ENCODE results near the gene KLK7.

Gene KLK7

GRCh38 chr19:51006406-51006805 is 22.7 kb upstream of the KLK7 start:
- H3K4me3 ChIP-seq (ENCODE audit: severe bottlenecking): no peak overlapping the region
- H3K9me3 ChIP-seq (ENCODE audit: severe bottlenecking): no peaks in the 10 kb centered on the region
- TF ChIP-seq, protein P1, sequence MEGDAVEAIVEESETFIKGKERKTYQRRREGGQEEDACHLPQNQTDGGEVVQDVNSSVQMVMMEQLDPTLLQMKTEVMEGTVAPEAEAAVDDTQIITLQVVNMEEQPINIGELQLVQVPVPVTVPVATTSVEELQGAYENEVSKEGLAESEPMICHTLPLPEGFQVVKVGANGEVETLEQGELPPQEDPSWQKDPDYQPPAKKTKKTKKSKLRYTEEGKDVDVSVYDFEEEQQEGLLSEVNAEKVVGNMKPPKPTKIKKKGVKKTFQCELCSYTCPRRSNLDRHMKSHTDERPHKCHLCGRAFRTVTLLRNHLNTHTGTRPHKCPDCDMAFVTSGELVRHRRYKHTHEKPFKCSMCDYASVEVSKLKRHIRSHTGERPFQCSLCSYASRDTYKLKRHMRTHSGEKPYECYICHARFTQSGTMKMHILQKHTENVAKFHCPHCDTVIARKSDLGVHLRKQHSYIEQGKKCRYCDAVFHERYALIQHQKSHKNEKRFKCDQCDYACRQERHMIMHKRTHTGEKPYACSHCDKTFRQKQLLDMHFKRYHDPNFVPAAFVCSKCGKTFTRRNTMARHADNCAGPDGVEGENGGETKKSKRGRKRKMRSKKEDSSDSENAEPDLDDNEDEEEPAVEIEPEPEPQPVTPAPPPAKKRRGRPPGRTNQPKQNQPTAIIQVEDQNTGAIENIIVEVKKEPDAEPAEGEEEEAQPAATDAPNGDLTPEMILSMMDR (IDR thresholded peaks at IDR 0.05; ENCODE audit: poor library complexity, severe bottlenecking): no peak

DNA sequence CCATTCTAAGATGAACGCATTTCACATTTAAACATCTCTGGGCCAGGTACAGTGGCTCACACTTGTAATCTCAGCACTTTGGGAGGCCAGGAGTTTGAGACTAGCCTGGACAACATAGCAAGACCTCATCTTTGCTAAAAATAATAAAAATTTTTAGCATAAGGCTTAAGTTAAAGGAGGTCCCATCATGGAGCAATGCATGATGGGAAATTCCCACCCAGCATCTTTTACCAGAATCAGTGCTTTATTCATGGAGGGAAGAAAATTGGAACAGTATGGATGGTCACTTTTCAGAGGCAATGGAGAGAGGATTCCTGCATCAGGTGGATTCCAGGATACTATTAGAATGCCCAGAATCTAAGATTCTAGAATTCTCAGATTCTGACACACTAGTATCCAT is 21.5 kb upstream of the KLK7 start:
- TF ChIP-seq, protein P1 (IDR thresholded peaks at IDR 0.05; ENCODE audit: poor library complexity, severe bottlenecking): no peak
- ATAC-seq (ENCODE audit: low read depth): no peak
- no peak overlapping the region for H3K27ac ChIP-seq (ENCODE audit: poor library complexity, severe bottlenecking)
- no peak for DNase-seq (ENCODE audit: low spot score)
- peaks cover 13% of the 10 kb centered on the region for H3K4me1 ChIP-seq (ENCODE audit: insufficient read depth, poor library complexity, severe bottlenecking)
- no peaks in the 10 kb centered on the region for H3K27me3 ChIP-seq (ENCODE audit: insufficient read depth, poor library complexity, severe bottlenecking)
- H3K4me3 ChIP-seq (ENCODE audit: severe bottlenecking): no peak overlapping the region
- no peaks in the 10 kb centered on the region for H3K36me3 ChIP-seq (ENCODE audit: low read depth)
- H3K9me3 ChIP-seq (ENCODE audit: severe bottlenecking): no peaks in the 10 kb centered on the region

More at GRCh38 chr19:51006406-51006805, 22.7 kb upstream of the KLK7 start:
- H3K36me3 ChIP-seq (ENCODE audit: low read depth): no peaks in the 10 kb centered on the region
- no peak overlapping the region for H3K27ac ChIP-seq (ENCODE audit: poor library complexity, severe bottlenecking)
- ATAC-seq (ENCODE audit: low read depth) (no peak), DNase-seq (ENCODE audit: low spot score) (no peak)
- peaks cover 20% of the 10 kb centered on the region for H3K4me1 ChIP-seq (ENCODE audit: insufficient read depth, poor library complexity, severe bottlenecking)
- no peaks in the 10 kb centered on the region for H3K27me3 ChIP-seq (ENCODE audit: insufficient read depth, poor library complexity, severe bottlenecking)

GRCh38 chr19:51003316-51003715 is 19.6 kb upstream of the KLK7 start:
- ATAC-seq (ENCODE audit: low read depth) (no peak), DNase-seq (ENCODE audit: low spot score) (no peak)
- H3K36me3 ChIP-seq (ENCODE audit: low read depth): no peaks in the 10 kb centered on the region
- no peak overlapping the region for H3K4me3 ChIP-seq (ENCODE audit: severe bottlenecking)
- TF ChIP-seq, protein P1 (IDR thresholded peaks at IDR 0.05; ENCODE audit: poor library complexity, severe bottlenecking): no peak
- no peaks in the 10 kb centered on the region for H3K9me3 ChIP-seq (ENCODE audit: severe bottlenecking)
- H3K27ac ChIP-seq (ENCODE audit: poor library complexity, severe bottlenecking): no peak overlapping the region
- H3K27me3 ChIP-seq (ENCODE audit: insufficient read depth, poor library complexity, severe bottlenecking): peaks cover 5% of the 10 kb centered on the region
- H3K4me1 ChIP-seq (ENCODE audit: insufficient read depth, poor library complexity, severe bottlenecking): peaks cover 3% of the 10 kb centered on the region

- TF ChIP-seq, protein P1 (IDR thresholded peaks at IDR 0.05; ENCODE audit: poor library complexity, severe bottlenecking): no peak
- peaks cover 3% of the 10 kb centered on the region for H3K4me1 ChIP-seq (ENCODE audit: insufficient read depth, poor library complexity, severe bottlenecking)
- H3K4me3 ChIP-seq (ENCODE audit: severe bottlenecking): peak overlapping the region; percentile 21
- H3K9me3 ChIP-seq (ENCODE audit: severe bottlenecking): no peaks in the 10 kb centered on the region
- no peaks in the 10 kb centered on the region for H3K36me3 ChIP-seq (ENCODE audit: low read depth)
- peak; percentile 88 for DNase-seq (ENCODE audit: low spot score)
- ATAC-seq (ENCODE audit: low read depth): peak; percentile 59
- H3K27ac ChIP-seq (ENCODE audit: poor library complexity, severe bottlenecking): no peak overlapping the region
- H3K27me3 ChIP-seq (ENCODE audit: insufficient read depth, poor library complexity, severe bottlenecking): peaks cover 5% of the 10 kb centered on the region
Measured at GRCh38 chr19:51002542-51003311, 19.0 kb upstream of the KLK7 start.

GRCh38 chr19:51002089-51002532 is 18.4 kb upstream of the KLK7 start:
- ATAC-seq (ENCODE audit: low read depth): no peak

More at GRCh38 chr19:51002089-51002532, 18.4 kb upstream of the KLK7 start:
- H3K4me1 ChIP-seq (ENCODE audit: insufficient read depth, poor library complexity, severe bottlenecking): peaks cover 3% of the 10 kb centered on the region
- no peaks in the 10 kb centered on the region for H3K9me3 ChIP-seq (ENCODE audit: severe bottlenecking)
- TF ChIP-seq, protein P1 (IDR thresholded peaks at IDR 0.05; ENCODE audit: poor library complexity, severe bottlenecking): no peak
- H3K27me3 ChIP-seq (ENCODE audit: insufficient read depth, poor library complexity, severe bottlenecking): peaks cover 5% of the 10 kb centered on the region
- peak overlapping the region; percentile 21 for H3K4me3 ChIP-seq (ENCODE audit: severe bottlenecking)
- H3K27ac ChIP-seq (ENCODE audit: poor library complexity, severe bottlenecking): no peak overlapping the region
- no peak for DNase-seq (ENCODE audit: low spot score)
- no peaks in the 10 kb centered on the region for H3K36me3 ChIP-seq (ENCODE audit: low read depth)
